ENCODE data around the gene ASPSCR1.

ASPSCR1 gene

GRCh38 chr17:82052638-82053059, 75.2 kb downstream of the ASPSCR1 start:
- Histone ChIP-seq H3K36me3 (ENCODE audit: control insufficient read depth in 1 of 2, insufficient read depth in 2 of 2, low read length in 2 of 2) (peaks cover 10 to 50% of the 10 kb centered on the region in 2 donors), H3K27ac (ENCODE audit: low read depth, low read length) (no peak overlapping the region)

GRCh38 chr17:82053130-82053529, 75.7 kb downstream of the ASPSCR1 start:
- H3K4me1 ChIP-seq (ENCODE audit: control insufficient read depth in 1 of 2, insufficient read depth in 2 of 2, low read length in 2 of 2): peaks cover 11 to 29% of the 10 kb centered on the region in 2 donors
- H3K4me3 ChIP-seq (ENCODE audit: low read depth in 1 of 2, low read length in 2 of 2): peak overlapping the region; percentile 87 to 89
- no peak overlapping the region for H3K9ac ChIP-seq (ENCODE audit: low read depth in 1 of 2, low read length in 2 of 2)
- H3K36me3 ChIP-seq (ENCODE audit: control insufficient read depth in 1 of 2, insufficient read depth in 2 of 2, low read length in 2 of 2): peaks cover 10 to 50% of the 10 kb centered on the region in 2 donors
- no peaks in the 10 kb centered on the region for H3K9me3 ChIP-seq (ENCODE audit: control insufficient read depth in 1 of 2, low read length in 2 of 2)
- no peaks in the 10 kb centered on the region for H3K27me3 ChIP-seq (ENCODE audit: control insufficient read depth in 1 of 2, insufficient read depth in 2 of 2, low read length in 2 of 2)
- no peak overlapping the region for H3K27ac ChIP-seq (ENCODE audit: low read depth, low read length)

More at GRCh38 chr17:82052638-82053059, 75.2 kb downstream of the ASPSCR1 start:
- no peaks in the 10 kb centered on the region for H3K27me3 ChIP-seq (ENCODE audit: control insufficient read depth in 1 of 2, insufficient read depth in 2 of 2, low read length in 2 of 2)
- H3K4me1 ChIP-seq (ENCODE audit: control insufficient read depth in 1 of 2, insufficient read depth in 2 of 2, low read length in 2 of 2): peaks cover 11 to 29% of the 10 kb centered on the region in 2 donors
- peak overlapping the region; percentile 70 for H3K9ac ChIP-seq (ENCODE audit: low read depth in 1 of 2, low read length in 2 of 2)
- H3K9me3 ChIP-seq (ENCODE audit: control insufficient read depth in 1 of 2, low read length in 2 of 2): no peaks in the 10 kb centered on the region
- H3K4me3 ChIP-seq (ENCODE audit: low read depth in 1 of 2, low read length in 2 of 2): peak overlapping the region; percentile 87 to 89

GRCh38 chr17:82053556-82054263, 76.3 kb downstream of the ASPSCR1 start:
- Histone ChIP-seq H3K27ac (ENCODE audit: low read depth, low read length) (no peak overlapping the region), H3K9ac (ENCODE audit: low read depth in 1 of 2, low read length in 2 of 2) (no peak overlapping the region), H3K36me3 (ENCODE audit: control insufficient read depth in 1 of 2, insufficient read depth in 2 of 2, low read length in 2 of 2) (peaks cover 13 to 53% of the 10 kb centered on the region in 2 donors), H3K27me3 (ENCODE audit: control insufficient read depth in 1 of 2, insufficient read depth in 2 of 2, low read length in 2 of 2) (no peaks in the 10 kb centered on the region), H3K4me1 (ENCODE audit: control insufficient read depth in 1 of 2, insufficient read depth in 2 of 2, low read length in 2 of 2) (peaks cover 11 to 29% of the 10 kb centered on the region in 2 donors), H3K9me3 (ENCODE audit: control insufficient read depth in 1 of 2, low read length in 2 of 2) (no peaks in the 10 kb centered on the region), H3K4me3 (ENCODE audit: low read depth in 1 of 2, low read length in 2 of 2) (peak overlapping the region in 1 of 2 donors; percentile 89)

- H3K27me3 ChIP-seq (ENCODE audit: control insufficient read depth in 1 of 2, insufficient read depth in 2 of 2, low read length in 2 of 2): no peaks in the 10 kb centered on the region
- no peak overlapping the region for H3K4me3 ChIP-seq (ENCODE audit: low read depth in 1 of 2, low read length in 2 of 2)
- H3K27ac ChIP-seq (ENCODE audit: low read depth, low read length): no peak overlapping the region
- peaks cover 11 to 29% of the 10 kb centered on the region in 2 donors for H3K4me1 ChIP-seq (ENCODE audit: control insufficient read depth in 1 of 2, insufficient read depth in 2 of 2, low read length in 2 of 2)
- no peak overlapping the region for H3K9ac ChIP-seq (ENCODE audit: low read depth in 1 of 2, low read length in 2 of 2)
- H3K36me3 ChIP-seq (ENCODE audit: control insufficient read depth in 1 of 2, insufficient read depth in 2 of 2, low read length in 2 of 2): peaks cover 13 to 60% of the 10 kb centered on the region in 2 donors
- no peaks in the 10 kb centered on the region for H3K9me3 ChIP-seq (ENCODE audit: control insufficient read depth in 1 of 2, low read length in 2 of 2)
Measured at GRCh38 chr17:82054351-82055022, 77.1 kb downstream of the ASPSCR1 start.

GRCh38 chr17:82055023-82055964, 77.9 kb downstream of the ASPSCR1 start:
- H3K9ac ChIP-seq (ENCODE audit: low read depth in 1 of 2, low read length in 2 of 2): no peak overlapping the region
- H3K27ac ChIP-seq (ENCODE audit: low read depth, low read length): no peak overlapping the region
- peaks cover 15 to 66% of the 10 kb centered on the region in 2 donors for H3K36me3 ChIP-seq (ENCODE audit: control insufficient read depth in 1 of 2, insufficient read depth in 2 of 2, low read length in 2 of 2)
- H3K4me1 ChIP-seq (ENCODE audit: control insufficient read depth in 1 of 2, insufficient read depth in 2 of 2, low read length in 2 of 2): peaks cover 11 to 25% of the 10 kb centered on the region in 2 donors
- H3K4me3 ChIP-seq (ENCODE audit: low read depth in 1 of 2, low read length in 2 of 2): no peak overlapping the region
- H3K9me3 ChIP-seq (ENCODE audit: control insufficient read depth in 1 of 2, low read length in 2 of 2): no peaks in the 10 kb centered on the region
- no peaks in the 10 kb centered on the region for H3K27me3 ChIP-seq (ENCODE audit: control insufficient read depth in 1 of 2, insufficient read depth in 2 of 2, low read length in 2 of 2)

GRCh38 chr17:82055965-82056728, 78.7 kb downstream of the ASPSCR1 start:
- H3K9me3 ChIP-seq (ENCODE audit: control insufficient read depth in 1 of 2, low read length in 2 of 2): no peaks in the 10 kb centered on the region
- no peaks in the 10 kb centered on the region for H3K27me3 ChIP-seq (ENCODE audit: control insufficient read depth in 1 of 2, insufficient read depth in 2 of 2, low read length in 2 of 2)
- H3K27ac ChIP-seq (ENCODE audit: low read depth, low read length): no peak overlapping the region
- no peak overlapping the region for H3K4me3 ChIP-seq (ENCODE audit: low read depth in 1 of 2, low read length in 2 of 2)
- H3K36me3 ChIP-seq (ENCODE audit: control insufficient read depth in 1 of 2, insufficient read depth in 2 of 2, low read length in 2 of 2): peaks cover 16 to 74% of the 10 kb centered on the region in 2 donors
- H3K9ac ChIP-seq (ENCODE audit: low read depth in 1 of 2, low read length in 2 of 2): no peak overlapping the region
- H3K4me1 ChIP-seq (ENCODE audit: control insufficient read depth in 1 of 2, insufficient read depth in 2 of 2, low read length in 2 of 2): peaks cover 11 to 18% of the 10 kb centered on the region in 2 donors

GRCh38 chr17:82056729-82057621, 79.5 kb downstream of the ASPSCR1 start:
- H3K4me3 ChIP-seq (ENCODE audit: low read depth in 1 of 2, low read length in 2 of 2): no peak overlapping the region
- no peak overlapping the region for H3K27ac ChIP-seq (ENCODE audit: low read depth, low read length)
- no peaks in the 10 kb centered on the region for H3K27me3 ChIP-seq (ENCODE audit: control insufficient read depth in 1 of 2, insufficient read depth in 2 of 2, low read length in 2 of 2)
- H3K9ac ChIP-seq (ENCODE audit: low read depth in 1 of 2, low read length in 2 of 2): no peak overlapping the region
- H3K4me1 ChIP-seq (ENCODE audit: control insufficient read depth in 1 of 2, insufficient read depth in 2 of 2, low read length in 2 of 2): peaks cover 11 to 18% of the 10 kb centered on the region in 2 donors
- peaks cover 20 to 80% of the 10 kb centered on the region in 2 donors for H3K36me3 ChIP-seq (ENCODE audit: control insufficient read depth in 1 of 2, insufficient read depth in 2 of 2, low read length in 2 of 2)
- no peaks in the 10 kb centered on the region for H3K9me3 ChIP-seq (ENCODE audit: control insufficient read depth in 1 of 2, low read length in 2 of 2)

- Histone ChIP-seq H3K27me3 (ENCODE audit: control insufficient read depth in 1 of 2, insufficient read depth in 2 of 2, low read length in 2 of 2) (no peaks in the 10 kb centered on the region), H3K4me1 (ENCODE audit: control insufficient read depth in 1 of 2, insufficient read depth in 2 of 2, low read length in 2 of 2) (peaks cover 2 to 5% of the 10 kb centered on the region in 2 donors), H3K27ac (ENCODE audit: low read depth, low read length) (no peak overlapping the region), H3K9ac (ENCODE audit: low read depth in 1 of 2, low read length in 2 of 2) (no peak overlapping the region), H3K36me3 (ENCODE audit: control insufficient read depth in 1 of 2, insufficient read depth in 2 of 2, low read length in 2 of 2) (peaks cover 20 to 91% of the 10 kb centered on the region in 2 donors), H3K9me3 (ENCODE audit: control insufficient read depth in 1 of 2, low read length in 2 of 2) (no peaks in the 10 kb centered on the region), H3K4me3 (ENCODE audit: low read depth in 1 of 2, low read length in 2 of 2) (no peak overlapping the region)
Measured at GRCh38 chr17:82058230-82058854, 80.9 kb downstream of the ASPSCR1 start.
